Neural crest cell (in vitro differentiated cells): ENCODE results near the gene RECQL5. TPM values are rescaled to one million over a fixed set of nuclear protein-coding genes. Genes with fewer than 3 reads are reported as not detected.

Experiments used
- DNase-seq: peaks from one replicate; pipeline ENCODE4 v3.0.0; 2021; ENCODE audit warnings: low read depth, mixed read lengths, low spot score
- H3K27ac Mint-ChIP-seq: one replicate; pipeline ENCODE4 v1.8.0; 2021; ENCODE audit warnings: mild to moderate bottlenecking, mixed read lengths; ENCODE audit not compliant: unreplicated experiment
- H3K27me3 Mint-ChIP-seq: 2 replicates; pipeline ENCODE4 v1.8.0; 2021; ENCODE audit warnings: low read depth, mild to moderate bottlenecking, mixed read lengths
- H3K36me3 Mint-ChIP-seq: 2 replicates; pipeline ENCODE4 v1.8.0; 2021; ENCODE audit warnings: low read depth, mild to moderate bottlenecking, mixed read lengths
- H3K4me1 Mint-ChIP-seq: 2 replicates; pipeline ENCODE4 v1.8.0; 2021; ENCODE audit warnings: mixed read lengths
- H3K4me3 Mint-ChIP-seq: one replicate; pipeline ENCODE4 v1.8.0; 2021; ENCODE audit warnings: mild to moderate bottlenecking, mixed read lengths
- H3K9me3 Mint-ChIP-seq: 2 replicates; pipeline ENCODE4 v1.8.0; 2021; ENCODE audit warnings: mixed read lengths
- total RNA-seq: library from RNA; stranded (reverse); gene quantifications from 2 replicates; pipeline ENCODE4 v1.2.1, GENCODE V29; 2021
- TF ChIP-seq, protein P1 (sequence below): fragments of 200-600 bp; sonication (generic); conservative IDR thresholded peaks from 2 replicates; pipeline ENCODE4 v1.5.0; 2021; ENCODE audit warnings: antibody characterized with exemption, mild to moderate bottlenecking

Gene RECQL5
- total RNA-seq, 1 donor from 2014 or later: 47.3 TPM

DNA sequence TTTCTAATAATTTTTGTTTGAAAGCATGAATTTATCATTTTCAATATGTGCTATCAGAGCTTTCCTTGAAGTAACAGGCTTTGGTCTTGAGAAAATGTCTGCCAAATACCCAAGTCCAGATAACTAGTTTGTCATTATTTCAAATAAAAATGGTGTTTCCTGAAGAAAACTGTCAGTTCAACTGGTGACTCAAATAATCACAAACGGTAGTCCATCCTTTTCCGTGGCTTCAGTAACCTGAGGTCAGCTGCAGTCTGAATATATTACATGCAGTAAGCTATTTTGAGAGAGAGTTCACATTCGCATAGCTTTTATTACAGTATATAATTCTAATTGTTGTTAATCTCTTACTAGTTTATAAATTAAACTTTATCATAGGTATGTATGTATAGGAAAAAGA lies 9.5 kb upstream of the RECQL5 start:
- no peak overlapping the region for H3K4me3 Mint-ChIP-seq
- peaks cover 2% of the 10 kb centered on the region for H3K36me3 Mint-ChIP-seq
- H3K4me1 Mint-ChIP-seq: peaks cover 4% of the 10 kb centered on the region
- no peaks in the 10 kb centered on the region for H3K9me3 Mint-ChIP-seq
- H3K27me3 Mint-ChIP-seq: no peaks in the 10 kb centered on the region
- no peak for DNase-seq
- no peak overlapping the region for H3K27ac Mint-ChIP-seq
- TF ChIP-seq, protein P1, sequence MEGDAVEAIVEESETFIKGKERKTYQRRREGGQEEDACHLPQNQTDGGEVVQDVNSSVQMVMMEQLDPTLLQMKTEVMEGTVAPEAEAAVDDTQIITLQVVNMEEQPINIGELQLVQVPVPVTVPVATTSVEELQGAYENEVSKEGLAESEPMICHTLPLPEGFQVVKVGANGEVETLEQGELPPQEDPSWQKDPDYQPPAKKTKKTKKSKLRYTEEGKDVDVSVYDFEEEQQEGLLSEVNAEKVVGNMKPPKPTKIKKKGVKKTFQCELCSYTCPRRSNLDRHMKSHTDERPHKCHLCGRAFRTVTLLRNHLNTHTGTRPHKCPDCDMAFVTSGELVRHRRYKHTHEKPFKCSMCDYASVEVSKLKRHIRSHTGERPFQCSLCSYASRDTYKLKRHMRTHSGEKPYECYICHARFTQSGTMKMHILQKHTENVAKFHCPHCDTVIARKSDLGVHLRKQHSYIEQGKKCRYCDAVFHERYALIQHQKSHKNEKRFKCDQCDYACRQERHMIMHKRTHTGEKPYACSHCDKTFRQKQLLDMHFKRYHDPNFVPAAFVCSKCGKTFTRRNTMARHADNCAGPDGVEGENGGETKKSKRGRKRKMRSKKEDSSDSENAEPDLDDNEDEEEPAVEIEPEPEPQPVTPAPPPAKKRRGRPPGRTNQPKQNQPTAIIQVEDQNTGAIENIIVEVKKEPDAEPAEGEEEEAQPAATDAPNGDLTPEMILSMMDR: no peak

DNA sequence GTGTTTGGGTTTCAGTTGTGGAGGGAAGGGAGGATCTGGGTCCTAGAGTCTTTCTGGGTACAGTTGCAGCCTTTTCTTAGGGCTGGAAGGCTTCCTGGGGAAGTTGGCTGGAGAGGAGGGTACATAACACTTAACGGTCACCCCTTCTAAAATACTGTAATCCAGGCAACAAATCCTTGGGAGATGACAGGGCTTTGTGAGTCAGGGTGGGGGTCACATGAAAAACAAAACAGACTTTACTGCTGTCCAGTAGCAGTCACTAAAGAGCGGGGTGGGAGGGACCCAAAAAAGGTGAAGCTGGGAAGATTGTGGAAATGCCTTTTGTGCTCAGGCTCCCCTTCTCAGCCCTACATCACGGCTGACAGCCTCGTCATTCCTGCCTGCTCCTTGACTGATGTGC lies 6.5 kb upstream of the RECQL5 start:
- H3K4me1 Mint-ChIP-seq: peaks cover 12% of the 10 kb centered on the region
- H3K9me3 Mint-ChIP-seq: no peaks in the 10 kb centered on the region
- DNase-seq: no peak
- TF ChIP-seq, protein P1: no peak
- peak overlapping the region; percentile 62 for H3K4me3 Mint-ChIP-seq
- peaks cover 6% of the 10 kb centered on the region for H3K36me3 Mint-ChIP-seq
- H3K27me3 Mint-ChIP-seq: no peaks in the 10 kb centered on the region
- peak overlapping the region; percentile 78 for H3K27ac Mint-ChIP-seq

DNA sequence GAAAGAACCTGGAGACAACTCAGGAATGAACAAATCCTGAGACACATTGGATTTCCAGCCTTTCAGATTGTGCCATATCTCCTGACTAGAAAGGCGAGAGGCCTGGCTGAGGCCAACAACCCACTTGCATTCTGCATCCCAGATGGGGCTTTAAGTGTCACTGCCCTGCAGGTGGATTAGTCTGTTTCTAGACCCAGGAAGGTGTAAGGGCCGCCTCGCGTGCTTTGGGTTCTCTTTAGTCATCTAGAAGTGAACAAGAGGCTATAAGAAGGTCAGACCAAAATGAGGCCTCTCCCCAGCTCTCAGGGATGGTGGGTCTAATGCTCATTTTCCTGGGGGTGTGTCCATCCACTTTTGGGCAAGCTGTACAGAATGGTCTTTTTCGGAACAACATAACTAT lies 5.1 kb upstream of the RECQL5 start:
- TF ChIP-seq, protein P1: no peak
- Mint-ChIP-seq H3K27ac (no peak overlapping the region), H3K4me1 (peaks cover 16% of the 10 kb centered on the region), H3K36me3 (peaks cover 9% of the 10 kb centered on the region), H3K4me3 (no peak overlapping the region), H3K27me3 (no peaks in the 10 kb centered on the region), H3K9me3 (no peaks in the 10 kb centered on the region)
- no peak for DNase-seq

DNA sequence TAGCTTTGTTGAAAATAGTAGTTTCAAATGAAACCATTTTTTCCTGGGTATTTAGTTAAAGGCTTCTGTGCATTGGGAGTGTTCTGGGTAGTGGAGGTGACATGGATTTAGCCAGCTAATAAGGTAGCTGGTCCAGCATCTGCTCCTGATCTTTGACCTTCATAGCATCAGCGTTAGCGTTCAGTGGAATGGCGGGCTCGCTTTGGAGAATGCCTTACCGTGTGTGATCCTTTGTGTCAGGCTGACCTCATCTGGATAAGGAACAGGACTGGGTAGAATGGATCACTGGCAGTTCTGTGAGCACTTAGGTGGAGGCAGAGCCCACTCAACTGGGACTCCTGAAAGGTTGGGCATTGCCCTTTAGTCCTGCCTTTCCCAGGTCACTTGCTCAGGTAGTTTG lies 3.9 kb upstream of the RECQL5 start:
- no peak for DNase-seq
- no peaks in the 10 kb centered on the region for H3K9me3 Mint-ChIP-seq
- peaks cover 21% of the 10 kb centered on the region for H3K4me1 Mint-ChIP-seq
- H3K4me3 Mint-ChIP-seq: peak overlapping the region; percentile 77
- H3K36me3 Mint-ChIP-seq: peaks cover 9% of the 10 kb centered on the region
- H3K27ac Mint-ChIP-seq: no peak overlapping the region
- no peaks in the 10 kb centered on the region for H3K27me3 Mint-ChIP-seq
- TF ChIP-seq, protein P1: no peak

DNA sequence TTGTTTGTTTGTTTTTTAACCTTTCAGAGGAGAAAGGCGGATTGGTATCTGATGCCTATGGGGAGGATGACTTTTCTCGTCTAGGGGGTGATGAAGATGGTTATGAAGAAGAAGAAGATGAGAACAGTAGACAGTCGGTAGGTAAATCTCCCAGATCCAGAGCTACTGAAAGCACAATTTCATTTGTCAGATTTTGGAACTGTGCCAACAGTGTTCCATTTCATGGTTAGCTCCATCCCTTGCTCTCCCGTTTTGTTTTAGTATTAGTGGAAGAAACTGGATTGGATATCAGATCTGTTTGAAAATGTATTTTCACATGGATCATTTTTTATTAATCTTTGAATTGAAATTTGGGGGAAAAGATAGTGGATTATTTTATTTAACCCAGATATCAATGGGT lies 1.5 kb upstream of the RECQL5 start:
- TF ChIP-seq, protein P1: no peak
- Mint-ChIP-seq H3K27ac (no peak overlapping the region), H3K9me3 (no peaks in the 10 kb centered on the region), H3K27me3 (no peaks in the 10 kb centered on the region), H3K4me1 (peaks cover 20% of the 10 kb centered on the region), H3K36me3 (peaks cover 9% of the 10 kb centered on the region), H3K4me3 (no peak overlapping the region)
- DNase-seq: no peak

DNA sequence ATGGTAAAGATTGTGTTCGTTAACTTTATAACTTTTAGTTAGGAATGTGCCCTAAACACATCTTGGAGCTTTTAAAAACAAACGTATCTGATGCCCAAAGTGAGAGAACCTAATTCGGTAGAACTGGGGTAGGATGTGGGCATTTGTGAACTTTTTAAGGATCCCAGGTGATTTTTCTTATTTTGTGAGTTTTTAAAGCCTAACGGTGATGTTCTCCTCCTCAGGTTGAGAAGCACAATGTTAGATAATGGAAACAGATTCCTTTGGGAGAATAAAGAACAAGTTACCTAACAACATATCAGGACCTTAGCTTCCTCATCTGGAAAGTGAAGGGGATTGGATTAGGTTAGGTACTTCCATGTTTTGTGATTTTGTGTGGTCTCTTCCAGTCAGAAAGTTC lies 871 bp upstream of the RECQL5 start:
- H3K27me3 Mint-ChIP-seq: no peaks in the 10 kb centered on the region
- H3K27ac Mint-ChIP-seq: no peak overlapping the region
- no peak overlapping the region for H3K4me3 Mint-ChIP-seq
- peaks cover 20% of the 10 kb centered on the region for H3K4me1 Mint-ChIP-seq
- no peak for DNase-seq
- TF ChIP-seq, protein P1: no peak
- peaks cover 7% of the 10 kb centered on the region for H3K36me3 Mint-ChIP-seq
- H3K9me3 Mint-ChIP-seq: no peaks in the 10 kb centered on the region
